ENCODE results near the gene ATPAF1.
A peak's percentile ranks its signal among the peaks of the same experiment; 100 is the strongest.

Gene ATPAF1

DNA sequence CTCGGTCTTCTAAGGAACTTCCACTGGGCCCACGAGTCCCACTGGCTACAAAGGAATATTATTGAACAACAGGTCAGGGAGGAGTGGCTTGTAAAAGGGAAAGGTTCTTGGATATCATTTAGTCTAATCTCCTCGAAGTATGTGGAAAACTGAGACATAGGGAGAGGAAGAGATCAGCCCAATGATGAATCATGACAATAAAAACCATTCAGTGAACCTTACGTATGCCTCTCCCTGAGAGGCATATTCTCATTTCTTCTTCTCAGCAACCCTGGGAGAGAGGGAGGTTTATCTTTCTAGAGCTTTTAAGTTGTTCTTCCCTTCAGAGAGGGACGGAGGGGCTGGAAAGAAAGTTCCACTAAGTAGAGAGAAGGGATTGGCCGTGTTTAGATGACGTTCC lies 46.2 kb downstream of the ATPAF1 start:
- intact Hi-C loops (cut with DNase I): no loop called here
- no peak for DNase-seq

DNA sequence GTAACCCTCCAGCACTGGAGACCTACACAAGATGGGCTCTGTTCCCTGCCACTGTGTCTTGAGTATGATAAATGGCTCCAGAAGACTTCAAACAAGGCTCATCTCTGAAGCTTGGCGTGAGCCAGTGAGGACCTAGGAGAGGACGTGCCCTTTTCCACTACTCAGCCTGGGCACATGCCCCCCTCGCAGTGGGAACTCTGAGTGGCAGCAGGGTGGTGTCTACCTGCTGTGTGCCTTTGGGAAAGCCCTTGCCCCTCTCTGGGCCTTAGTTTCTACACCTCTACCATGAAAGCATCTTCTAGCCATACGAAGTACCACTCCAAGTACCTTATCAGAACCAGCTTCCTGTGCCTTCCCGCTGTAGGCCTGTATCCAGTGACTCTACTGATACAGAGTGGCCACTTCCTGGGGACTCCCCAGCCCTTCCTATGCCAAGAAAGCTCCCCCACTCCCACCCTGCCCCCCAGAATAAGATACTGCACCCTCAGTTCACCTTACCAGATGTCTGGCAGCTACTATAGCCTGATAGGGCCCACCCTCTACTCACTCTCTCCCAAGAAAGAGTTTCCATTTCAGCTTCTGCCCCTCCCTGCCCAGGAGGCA lies 48.4 kb downstream of the ATPAF1 start:
- intact Hi-C loops (cut with DNase I): loop anchor here (10.0 kb wide), 1 partner anchor 45 kb away; the partner anchor contains the start of gene ATPAF1
- DNase-seq: no peak

GRCh38 chr1:46618754-46619415 lies 49.3 kb downstream of the ATPAF1 start:
- intact Hi-C loops (cut with DNase I): loop anchor here (10.0 kb wide), 1 partner anchor 46 kb away; the partner anchor contains the start of gene ATPAF1
- DNase-seq: no peak

- DNase-seq: peak in 22 of 42 donors; percentile 26 to 76 (median 49)
- intact Hi-C loops (cut with DNase I): loop anchor here (10.0 kb wide), 1 partner anchor 47 kb away; the partner anchor contains the start of gene ATPAF1
Measured at GRCh38 chr1:46617833-46618232, 50.3 kb downstream of the ATPAF1 start.

- no peak for DNase-seq
- intact Hi-C loops (cut with DNase I): loop anchor here (10.0 kb wide), 1 partner anchor 48 kb away; the partner anchor contains the start of gene ATPAF1
Measured at GRCh38 chr1:46617108-46617800, 50.9 kb downstream of the ATPAF1 start.

DNA sequence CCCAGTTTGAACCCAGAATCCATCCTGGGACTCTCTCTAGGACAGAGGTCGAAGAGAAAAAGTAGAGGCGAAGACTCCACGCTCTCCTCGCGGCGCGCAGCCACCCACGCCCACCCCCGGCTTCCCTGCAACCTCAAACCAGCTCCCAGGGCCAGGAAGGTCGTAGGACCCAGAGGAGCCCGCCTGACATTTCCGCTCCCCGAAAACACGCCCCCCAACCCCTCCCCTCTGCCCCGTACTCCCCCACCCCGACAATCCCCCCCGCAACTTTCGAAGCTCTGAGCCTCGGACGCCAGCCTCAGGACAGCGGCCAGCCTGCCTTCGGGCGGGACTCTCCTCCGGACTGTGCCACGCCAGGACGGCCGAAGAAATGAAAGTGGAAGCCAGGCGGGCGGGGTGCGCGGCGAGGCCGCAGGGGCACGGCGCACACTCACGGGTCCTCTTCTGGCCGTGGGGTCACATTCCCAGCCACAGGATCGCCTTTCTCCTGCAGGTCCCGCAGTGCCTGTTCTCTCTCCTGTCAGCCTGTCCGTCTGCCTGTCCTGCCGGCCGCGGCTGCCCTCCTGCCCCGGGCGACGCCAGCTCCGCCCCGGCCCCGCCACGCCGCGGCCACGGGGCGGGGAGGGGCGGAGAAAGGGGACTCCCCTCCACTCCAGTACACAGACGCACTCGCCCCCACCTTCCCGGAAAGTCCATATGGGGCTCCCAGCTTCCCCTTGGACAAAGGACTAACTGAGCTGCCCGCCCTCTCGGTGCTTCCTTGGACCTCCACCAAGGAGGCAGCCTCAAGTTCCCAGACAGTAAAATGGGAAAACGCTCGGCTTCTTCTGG lies 51.7 kb downstream of the ATPAF1 start, which contains the start of gene MOB3C:
TSS of gene MOB3C (minus strand) at position 535 of the 831 bp plus-strand sequence. CDS start 3,490 bp downstream, outside the sequence.
- peak; percentile 53 to 89 (median 78) for DNase-seq
- intact Hi-C loops (cut with DNase I): loop anchor here (10.0 kb wide), 1 partner anchor 48 kb away; the partner anchor contains the start of gene ATPAF1

GRCh38 chr1:46615735-46616134 lies 52.4 kb downstream of the ATPAF1 start:
- DNase-seq: no peak
- intact Hi-C loops (cut with DNase I): loop anchor here (10.0 kb wide), 1 partner anchor 49 kb away; the partner anchor contains the start of gene ATPAF1

GRCh38 chr1:46615088-46615487 lies 53.1 kb downstream of the ATPAF1 start:
- intact Hi-C loops (cut with DNase I): loop anchor here (10.0 kb wide), 1 partner anchor 50 kb away; the partner anchor contains the start of gene ATPAF1

GRCh38 chr1:46614604-46614984 lies 53.6 kb downstream of the ATPAF1 start:
- intact Hi-C loops (cut with DNase I): loop anchor here (10.0 kb wide), 1 partner anchor 50 kb away; the partner anchor contains the start of gene ATPAF1

More at GRCh38 chr1:46615088-46615487, 53.1 kb downstream of the ATPAF1 start:
- no peak for DNase-seq

DNA sequence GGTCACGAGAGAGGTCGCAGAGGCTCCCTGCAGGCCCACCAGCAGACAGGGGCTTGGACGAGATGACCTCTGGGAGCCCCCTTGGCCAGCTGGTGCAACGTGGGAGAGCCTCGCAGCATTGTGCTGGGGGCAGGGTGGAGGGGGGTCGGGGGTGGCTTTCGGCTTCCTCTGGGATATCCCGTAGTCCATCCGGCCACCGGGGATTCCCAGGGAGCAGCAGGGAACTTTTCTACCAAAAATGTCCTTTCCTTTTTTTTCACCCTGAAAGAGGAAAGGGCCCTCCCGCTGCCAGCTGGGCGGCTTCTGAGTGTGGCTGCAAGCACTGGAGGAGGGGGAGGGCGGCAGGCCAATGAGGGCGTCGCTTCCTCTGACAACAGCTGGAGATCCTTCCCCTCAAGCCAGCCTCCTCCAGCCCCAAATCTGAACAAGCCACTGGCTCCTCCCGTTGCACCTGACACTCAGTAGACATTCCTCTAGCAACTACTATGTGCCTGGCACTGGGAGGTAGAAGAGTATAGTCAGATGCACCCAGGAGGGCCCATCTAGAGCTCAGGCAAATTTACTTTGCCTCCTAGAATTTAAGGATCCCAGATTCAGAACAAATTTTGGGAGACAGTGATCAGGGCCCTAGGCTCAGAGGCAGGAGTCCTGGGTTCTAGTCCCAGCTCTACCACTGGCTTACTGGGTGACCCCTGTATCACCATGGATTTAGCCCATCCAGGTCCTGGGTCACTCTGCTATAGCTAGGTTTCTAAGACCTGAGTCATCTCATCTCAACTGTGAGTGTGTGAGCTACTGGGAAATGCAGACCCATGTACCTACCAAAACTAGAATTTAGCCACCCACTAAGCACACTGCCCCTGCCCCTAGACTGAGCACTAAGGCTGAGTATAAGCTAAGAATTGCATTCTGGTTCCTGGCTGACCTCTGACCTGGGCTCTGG lies 54.2 kb downstream of the ATPAF1 start:
- peak; percentile 47 to 89 (median 76) for DNase-seq
- intact Hi-C loops (cut with DNase I): loop anchor here (10.0 kb wide), 1 partner anchor 51 kb away; the partner anchor contains the start of gene ATPAF1

More at GRCh38 chr1:46614604-46614984, 53.6 kb downstream of the ATPAF1 start:
- DNase-seq: no peak

DNA sequence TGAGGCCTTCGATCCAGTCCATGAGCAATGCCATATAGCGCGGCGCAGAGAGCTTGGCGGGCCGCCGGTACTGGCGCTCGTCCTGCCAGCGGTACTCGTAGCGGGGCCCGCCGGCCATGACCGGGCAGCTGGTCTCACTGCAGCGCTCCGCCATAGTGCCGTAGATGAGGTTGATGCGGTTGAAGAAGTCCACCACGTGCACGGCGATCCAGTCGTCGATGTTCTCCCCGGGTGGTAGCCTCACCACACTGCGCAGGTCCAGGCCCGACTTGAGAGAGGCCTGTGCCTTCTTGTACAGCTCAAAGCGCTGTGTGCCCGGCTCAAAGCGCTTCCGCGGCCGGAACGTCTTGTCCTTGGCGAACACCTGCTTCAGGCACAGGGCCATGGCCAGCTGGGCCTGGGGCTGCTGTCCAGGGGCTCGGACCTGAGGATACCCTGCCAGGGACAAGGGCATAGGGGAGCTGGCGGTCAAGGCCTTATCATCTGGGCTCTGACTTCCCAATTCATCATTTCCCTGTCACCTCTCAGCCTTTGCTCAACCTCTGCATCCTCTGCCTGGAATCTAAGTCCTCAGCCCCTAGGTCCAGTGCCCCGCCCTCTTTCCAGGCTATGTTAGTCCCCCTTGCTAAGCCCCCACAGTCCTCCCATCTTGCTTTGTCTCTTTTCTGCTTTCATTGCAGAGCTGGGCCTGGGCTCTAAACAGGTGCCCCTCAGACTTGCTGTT lies 55.1 kb downstream of the ATPAF1 start:
- peak in 3 of 42 donors; percentile 15 to 41 (median 16) for DNase-seq
- intact Hi-C loops (cut with DNase I): loop anchor here (10.0 kb wide), 1 partner anchor 52 kb away; the partner anchor contains the start of gene ATPAF1

DNA sequence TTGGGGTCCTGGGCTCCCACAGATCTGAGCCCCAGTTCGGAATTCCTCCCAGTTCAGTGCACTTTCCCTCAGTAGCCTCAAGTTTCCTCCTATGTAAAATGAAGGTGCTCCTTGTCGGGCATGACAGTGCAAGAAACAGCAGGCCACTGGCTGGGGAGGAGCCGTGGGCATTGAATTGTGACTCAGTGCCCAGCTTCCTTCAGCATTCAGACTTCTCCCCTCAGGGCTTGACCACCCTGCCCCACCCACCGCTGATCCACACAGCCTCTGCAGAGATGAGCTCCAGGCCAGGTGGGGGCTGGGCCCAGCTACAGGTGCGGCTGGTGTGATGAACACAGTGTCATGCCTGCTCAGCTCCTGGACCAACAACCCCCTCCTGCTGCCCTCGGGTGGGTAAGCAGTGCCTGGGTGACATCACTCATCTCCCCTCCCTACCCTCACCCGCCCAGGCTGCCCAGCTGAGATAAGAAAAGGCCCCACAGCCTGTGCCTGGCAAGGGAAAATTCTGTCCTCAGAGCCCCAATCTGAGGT lies 56.4 kb downstream of the ATPAF1 start:
- no peak for DNase-seq
- intact Hi-C loops (cut with DNase I): loop anchor here (10.0 kb wide), 1 partner anchor 53 kb away; the partner anchor contains the start of gene ATPAF1

DNA sequence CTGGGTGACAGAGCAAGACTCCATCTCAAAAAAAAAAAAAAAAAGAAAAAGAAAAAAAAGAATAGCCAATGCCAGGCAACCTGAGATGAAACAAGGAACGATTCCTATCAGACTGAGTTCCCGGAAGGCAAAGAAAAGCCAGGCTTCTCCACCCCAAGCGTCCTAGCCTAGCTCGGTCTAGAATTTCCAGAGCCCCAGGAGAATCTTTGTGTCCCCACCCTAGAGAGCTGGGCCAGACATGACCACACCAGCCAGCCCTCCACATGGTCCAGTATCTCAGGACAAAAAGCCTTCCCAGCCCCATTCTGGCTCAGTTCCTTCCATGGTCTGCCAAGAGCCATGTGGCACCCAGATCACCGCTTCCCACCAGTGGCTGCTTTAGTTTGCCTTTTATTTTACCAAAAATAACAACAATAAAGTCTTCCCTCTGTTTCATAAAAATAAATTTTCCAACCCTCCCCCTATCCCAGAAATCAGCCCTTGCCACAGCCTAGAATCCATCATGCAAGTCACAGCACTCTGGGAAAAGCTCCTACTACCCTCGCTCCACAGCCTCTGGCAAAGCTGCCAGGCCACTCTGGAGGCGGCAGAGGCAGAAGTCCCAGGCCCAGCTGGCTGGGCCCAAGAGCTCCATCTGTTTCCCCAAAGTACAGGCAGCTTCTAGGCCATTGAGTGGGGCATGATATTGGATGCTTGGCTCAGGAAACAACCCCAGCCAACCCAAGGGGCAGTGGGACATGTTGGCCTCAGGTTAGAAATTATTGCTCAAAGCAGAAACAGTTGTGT lies 60.6 kb downstream of the ATPAF1 start:
- intact Hi-C loops (cut with DNase I): no loop called here
- DNase-seq: peak in 13 of 42 donors; percentile 19 to 68 (median 34)

DNA sequence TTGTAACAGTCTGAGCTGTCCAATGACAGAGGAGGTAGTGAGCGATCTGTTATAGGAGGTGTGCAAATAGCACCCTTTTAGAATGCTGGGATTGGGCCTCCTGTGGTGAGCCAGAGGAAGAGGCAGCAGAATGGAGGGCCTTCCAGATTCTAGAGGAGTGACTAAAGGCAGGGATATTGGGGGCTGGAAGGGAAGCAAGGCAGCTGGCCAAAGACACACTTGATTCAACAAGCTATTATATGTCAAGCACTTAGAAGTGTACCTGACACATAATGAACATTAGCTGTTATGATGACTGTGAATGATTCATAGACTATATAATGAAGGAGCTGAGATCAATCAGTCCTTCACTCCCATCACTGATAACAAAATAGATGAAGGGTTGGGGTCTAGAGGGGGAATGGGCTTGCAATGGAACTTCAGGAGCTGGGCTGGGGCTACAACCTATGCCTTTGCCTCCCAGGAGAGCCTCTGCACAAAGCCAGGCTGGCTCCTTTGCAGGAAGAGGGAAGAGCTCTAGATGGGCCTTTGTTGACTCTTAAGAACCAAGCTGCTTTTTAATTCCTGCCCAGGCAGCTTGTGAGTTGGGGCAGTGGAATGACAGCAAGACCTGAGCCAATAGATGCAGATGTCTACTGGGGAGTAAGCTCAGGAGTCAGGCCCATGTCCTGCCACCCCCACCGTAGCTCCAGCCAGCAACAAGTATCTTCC lies 61.8 kb downstream of the ATPAF1 start:
- intact Hi-C loops (cut with DNase I): no loop called here
- no peak for DNase-seq

DNA sequence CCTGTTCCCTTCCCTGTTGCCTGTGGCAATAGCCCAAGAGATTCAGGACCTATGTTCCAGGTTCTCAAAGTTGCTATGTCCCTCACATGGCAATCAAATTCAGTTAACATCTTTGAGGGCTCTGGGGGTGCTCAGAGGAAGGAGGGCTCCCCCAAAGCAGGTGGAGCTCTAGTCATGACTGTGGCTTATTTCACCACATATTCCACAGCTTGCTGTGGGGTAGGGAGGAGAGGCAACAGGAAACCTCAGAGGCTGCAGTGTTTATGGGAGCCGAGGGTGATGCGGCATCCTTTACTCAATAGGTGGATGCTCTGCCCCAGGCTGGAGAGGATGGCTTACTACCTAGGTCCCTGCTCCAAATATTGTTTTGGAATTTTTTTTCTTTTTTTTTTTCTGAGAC lies 62.9 kb downstream of the ATPAF1 start:
- DNase-seq: no peak
- intact Hi-C loops (cut with DNase I): no loop called here
